Measurements from ENCODE around the gene CADM1.
A peak's percentile ranks its signal among the peaks of the same experiment; 100 is the strongest.

Gene CADM1

DNA sequence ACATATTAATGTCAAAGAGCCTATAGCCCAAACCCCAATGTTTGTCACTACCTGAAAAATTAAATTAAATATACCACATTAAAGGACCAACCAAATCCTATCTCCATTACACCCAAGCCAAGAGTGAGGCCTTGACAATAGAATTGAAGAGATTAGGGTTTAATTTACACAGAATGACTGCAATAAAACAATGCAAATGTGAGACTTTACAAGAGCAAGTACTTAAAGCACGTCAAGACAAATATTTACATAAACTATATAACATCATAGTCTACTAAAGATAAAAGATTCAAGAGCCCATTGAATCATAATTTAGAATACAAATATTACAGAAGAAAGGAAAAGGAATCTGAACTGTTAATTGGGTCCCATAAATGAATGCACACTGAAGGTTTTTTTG, 85.6 kb downstream of the CADM1 start:
- TF ChIP-seq POLR2AphosphoS5 (IDR thresholded peaks at IDR 0.05; ENCODE audit: low read depth, low read length) (no peak), SIN3A (IDR thresholded peaks at IDR 0.05; ENCODE audit: borderline replicate concordance, insufficient read depth, low read length) (no peak)

GRCh38 chr11:115418081-115418480, 86.1 kb downstream of the CADM1 start:
- TF ChIP-seq SIN3A (IDR thresholded peaks at IDR 0.05; ENCODE audit: borderline replicate concordance, insufficient read depth, low read length) (no peak), FOXP2 (optimal IDR thresholded peaks at IDR 0.05; ENCODE audit: borderline replicate concordance, extremely low read depth, extremely low read length, insufficient read depth) (no peak), POLR2AphosphoS5 (IDR thresholded peaks at IDR 0.05; ENCODE audit: low read depth, low read length) (no peak), TAF1 (IDR thresholded peaks at IDR 0.05; ENCODE audit: borderline replicate concordance, insufficient read depth, low read length) (no peak), REST (IDR thresholded peaks at IDR 0.05; ENCODE audit: insufficient read depth in 1 of 2, low read depth in 2 of 2, low read length in 2 of 2) (no peak)

DNA sequence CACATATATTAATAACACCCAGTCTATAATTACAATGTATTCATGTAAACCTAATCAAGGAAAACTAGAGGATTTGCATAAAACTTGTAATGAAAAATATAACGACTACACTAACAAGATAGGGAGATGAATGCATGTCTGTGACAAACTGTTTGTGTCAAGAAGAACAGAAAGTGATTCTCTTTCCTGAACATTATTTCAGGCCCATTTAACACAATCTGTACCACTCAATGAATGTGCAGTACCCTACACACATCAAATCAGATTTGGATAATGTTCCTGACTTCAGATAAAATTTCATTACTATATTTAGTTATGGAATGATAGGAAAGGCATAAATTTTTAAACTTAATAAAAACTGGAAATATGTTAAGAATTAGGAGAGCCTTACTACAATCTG, 93.1 kb downstream of the CADM1 start:
- TF ChIP-seq FOXP2 (optimal IDR thresholded peaks at IDR 0.05; ENCODE audit: borderline replicate concordance, extremely low read depth, extremely low read length, insufficient read depth), result no peak
- TF ChIP-seq SIN3A (IDR thresholded peaks at IDR 0.05; ENCODE audit: borderline replicate concordance, insufficient read depth, low read length), result no peak
- TF ChIP-seq POLR2AphosphoS5 (IDR thresholded peaks at IDR 0.05; ENCODE audit: low read depth, low read length), result no peak

- no peak for TF ChIP-seq POLR2AphosphoS5 (IDR thresholded peaks at IDR 0.05; ENCODE audit: low read depth, low read length)
- peak; percentile 79; the same call in 1 of the 2 replicates for TF ChIP-seq SIN3A (IDR thresholded peaks at IDR 0.05; ENCODE audit: borderline replicate concordance, insufficient read depth, low read length)
These were observed 94.5 kb downstream of the CADM1 start for GRCh38 chr11:115409691-115410220.

- TF ChIP-seq SIN3A (IDR thresholded peaks at IDR 0.05; ENCODE audit: borderline replicate concordance, insufficient read depth, low read length), result no peak
- TF ChIP-seq FOXP2 (optimal IDR thresholded peaks at IDR 0.05; ENCODE audit: borderline replicate concordance, extremely low read depth, extremely low read length, insufficient read depth), result no peak
- no peak for TF ChIP-seq REST (IDR thresholded peaks at IDR 0.05; ENCODE audit: insufficient read depth in 1 of 2, low read depth in 2 of 2, low read length in 2 of 2)
- no peak for TF ChIP-seq TAF1 (IDR thresholded peaks at IDR 0.05; ENCODE audit: borderline replicate concordance, insufficient read depth, low read length)
- no peak for TF ChIP-seq POLR2AphosphoS5 (IDR thresholded peaks at IDR 0.05; ENCODE audit: low read depth, low read length)
These were observed 95.0 kb downstream of the CADM1 start for GRCh38 chr11:115409116-115409670.

- TF ChIP-seq TAF1 (IDR thresholded peaks at IDR 0.05; ENCODE audit: borderline replicate concordance, insufficient read depth, low read length) (no peak), SIN3A (IDR thresholded peaks at IDR 0.05; ENCODE audit: borderline replicate concordance, insufficient read depth, low read length) (no peak), POLR2AphosphoS5 (IDR thresholded peaks at IDR 0.05; ENCODE audit: low read depth, low read length) (no peak), REST (IDR thresholded peaks at IDR 0.05; ENCODE audit: insufficient read depth in 1 of 2, low read depth in 2 of 2, low read length in 2 of 2) (no peak), FOXP2 (optimal IDR thresholded peaks at IDR 0.05; ENCODE audit: borderline replicate concordance, extremely low read depth, extremely low read length, insufficient read depth) (no peak)
These were observed 95.9 kb downstream of the CADM1 start for GRCh38 chr11:115408036-115408921.

All from PFSK-1 (cell line).